ENCODE results near the gene MAMDC2. TPM values are rescaled to one million over a fixed set of nuclear protein-coding genes. Genes with fewer than 3 reads are reported as not detected.

MAMDC2 gene
- polyA plus RNA-seq, 1 experiment: 28.0 TPM

DNA sequence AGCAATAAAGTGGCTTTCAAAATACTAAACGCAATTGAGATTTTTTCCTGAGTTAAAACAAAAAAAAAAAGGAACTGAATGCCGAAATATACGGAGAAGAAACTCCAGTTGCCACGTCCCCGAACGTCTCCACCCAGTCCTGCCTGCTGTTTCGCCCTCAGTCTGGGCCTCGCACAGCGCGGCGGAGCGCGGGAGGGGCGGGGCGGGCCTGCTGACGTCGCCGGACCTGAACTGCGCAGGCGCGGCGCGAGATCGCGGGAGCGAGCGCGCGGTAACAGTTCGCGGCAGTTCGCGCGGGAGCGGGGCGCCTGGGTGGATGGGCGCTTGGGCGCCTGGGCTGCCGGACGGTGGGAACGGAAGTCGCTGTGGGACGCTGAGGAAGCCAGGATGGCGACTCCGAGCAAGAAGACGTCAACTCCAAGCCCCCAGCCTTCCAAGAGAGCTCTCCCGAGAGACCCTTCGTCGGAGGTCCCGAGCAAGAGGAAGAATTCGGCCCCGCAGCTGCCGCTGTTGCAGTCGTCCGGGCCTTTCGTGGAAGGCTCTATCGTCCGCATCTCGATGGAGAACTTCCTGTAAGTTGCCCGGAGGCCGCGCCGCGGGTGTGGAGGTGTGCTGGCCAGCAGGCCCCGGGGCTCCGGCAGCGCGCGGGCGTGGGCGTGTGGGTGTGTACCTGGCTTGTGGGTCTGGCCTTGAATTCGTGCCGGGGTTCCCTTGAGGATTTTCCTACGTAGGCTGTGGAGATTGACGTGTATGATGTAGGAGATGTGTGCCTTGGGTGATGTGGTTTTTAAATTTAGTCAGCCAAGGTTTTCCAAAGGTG lies 215.3 kb downstream of the MAMDC2 start, which contains the start of gene SMC5:
TSS of gene SMC5 (plus strand) at position 287 of the 820 bp plus-strand sequence. CDS start at position 388, 101 bp downstream.
- no peak for DNase-seq (ENCODE audit: low read depth)
- H3K36me3 ChIP-seq (ENCODE audit: control insufficient read depth, insufficient read depth, low read length): peaks cover 5% of the 10 kb centered on the region
- TF ChIP-seq, protein P1, sequence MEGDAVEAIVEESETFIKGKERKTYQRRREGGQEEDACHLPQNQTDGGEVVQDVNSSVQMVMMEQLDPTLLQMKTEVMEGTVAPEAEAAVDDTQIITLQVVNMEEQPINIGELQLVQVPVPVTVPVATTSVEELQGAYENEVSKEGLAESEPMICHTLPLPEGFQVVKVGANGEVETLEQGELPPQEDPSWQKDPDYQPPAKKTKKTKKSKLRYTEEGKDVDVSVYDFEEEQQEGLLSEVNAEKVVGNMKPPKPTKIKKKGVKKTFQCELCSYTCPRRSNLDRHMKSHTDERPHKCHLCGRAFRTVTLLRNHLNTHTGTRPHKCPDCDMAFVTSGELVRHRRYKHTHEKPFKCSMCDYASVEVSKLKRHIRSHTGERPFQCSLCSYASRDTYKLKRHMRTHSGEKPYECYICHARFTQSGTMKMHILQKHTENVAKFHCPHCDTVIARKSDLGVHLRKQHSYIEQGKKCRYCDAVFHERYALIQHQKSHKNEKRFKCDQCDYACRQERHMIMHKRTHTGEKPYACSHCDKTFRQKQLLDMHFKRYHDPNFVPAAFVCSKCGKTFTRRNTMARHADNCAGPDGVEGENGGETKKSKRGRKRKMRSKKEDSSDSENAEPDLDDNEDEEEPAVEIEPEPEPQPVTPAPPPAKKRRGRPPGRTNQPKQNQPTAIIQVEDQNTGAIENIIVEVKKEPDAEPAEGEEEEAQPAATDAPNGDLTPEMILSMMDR (IDR thresholded peaks at IDR 0.05; ENCODE audit: insufficient read depth, low read depth, low read length): no peak
- ChIA-PET POLR2A (interaction anchor here (0.7 kb wide), 1 partner anchor 214 kb away, joined by 8 read pairs; no protein-coding TSS in a partner anchor), CTCF (no interaction called here)
- no peaks in the 10 kb centered on the region for H3K27me3 ChIP-seq (ENCODE audit: control insufficient read depth, insufficient read depth, low read length)
- H3K4me3 ChIP-seq (ENCODE audit: low read depth, low read length): peak within 1 kb of the TSS; percentile 76

DNA sequence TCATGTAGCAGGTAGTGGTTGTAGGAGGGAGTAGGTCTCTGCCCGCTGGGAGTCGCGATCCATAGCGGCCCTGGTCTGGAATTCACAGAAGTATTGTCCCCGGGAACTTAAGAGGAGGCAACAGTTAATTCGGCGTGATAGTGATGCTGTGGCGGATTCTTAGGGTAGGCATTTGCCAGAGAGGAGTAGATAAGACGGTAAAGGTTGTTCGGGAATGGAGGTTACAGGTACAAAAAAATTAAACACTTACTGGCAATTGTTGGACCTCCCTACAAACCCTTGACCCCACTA lies 215.8 kb downstream of the MAMDC2 start:
- ChIA-PET CTCF (interaction anchor here (0.6 kb wide), 1 partner anchor 22 kb away, joined by 3 read pairs; no protein-coding TSS in a partner anchor), POLR2A (no interaction called here)
- DNase-seq (ENCODE audit: low read depth): no peak
- no peaks in the 10 kb centered on the region for H3K27me3 ChIP-seq (ENCODE audit: control insufficient read depth, insufficient read depth, low read length)
- TF ChIP-seq, protein P1 (IDR thresholded peaks at IDR 0.05; ENCODE audit: insufficient read depth, low read depth, low read length): no peak
- peak overlapping the region; percentile 76 for H3K4me3 ChIP-seq (ENCODE audit: low read depth, low read length)
- H3K36me3 ChIP-seq (ENCODE audit: control insufficient read depth, insufficient read depth, low read length): peaks cover 5% of the 10 kb centered on the region

DNA sequence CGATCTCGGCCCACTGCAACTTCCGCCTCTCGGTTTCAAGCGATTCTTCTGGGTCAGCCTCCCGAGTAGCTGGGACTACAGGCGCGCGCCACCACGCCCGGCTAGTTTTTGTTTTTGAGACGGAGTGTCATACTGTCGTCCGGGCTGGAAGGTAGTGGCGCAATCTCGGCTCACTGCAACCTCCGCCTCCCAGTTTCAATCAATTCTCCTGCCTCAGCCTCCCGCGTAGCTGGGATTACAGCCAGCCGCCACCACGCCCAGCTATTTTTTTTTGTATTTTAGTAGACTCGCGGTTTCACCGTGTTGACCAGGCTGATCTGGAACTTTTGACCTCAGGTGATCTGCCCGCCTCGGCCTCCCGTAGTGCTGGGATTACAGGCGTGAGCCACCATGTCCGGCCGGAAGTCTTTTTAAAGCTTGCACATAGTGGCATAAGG lies 216.4 kb downstream of the MAMDC2 start:
- H3K27me3 ChIP-seq (ENCODE audit: control insufficient read depth, insufficient read depth, low read length): no peaks in the 10 kb centered on the region
- TF ChIP-seq, protein P1 (IDR thresholded peaks at IDR 0.05; ENCODE audit: insufficient read depth, low read depth, low read length): no peak
- peaks cover 6% of the 10 kb centered on the region for H3K36me3 ChIP-seq (ENCODE audit: control insufficient read depth, insufficient read depth, low read length)
- no peak for DNase-seq (ENCODE audit: low read depth)
- ChIA-PET CTCF (interaction anchor here (0.6 kb wide), 1 partner anchor 21 kb away, joined by 3 read pairs; no protein-coding TSS in a partner anchor), POLR2A (no interaction called here)
- H3K4me3 ChIP-seq (ENCODE audit: low read depth, low read length): peak overlapping the region; percentile 76

DNA sequence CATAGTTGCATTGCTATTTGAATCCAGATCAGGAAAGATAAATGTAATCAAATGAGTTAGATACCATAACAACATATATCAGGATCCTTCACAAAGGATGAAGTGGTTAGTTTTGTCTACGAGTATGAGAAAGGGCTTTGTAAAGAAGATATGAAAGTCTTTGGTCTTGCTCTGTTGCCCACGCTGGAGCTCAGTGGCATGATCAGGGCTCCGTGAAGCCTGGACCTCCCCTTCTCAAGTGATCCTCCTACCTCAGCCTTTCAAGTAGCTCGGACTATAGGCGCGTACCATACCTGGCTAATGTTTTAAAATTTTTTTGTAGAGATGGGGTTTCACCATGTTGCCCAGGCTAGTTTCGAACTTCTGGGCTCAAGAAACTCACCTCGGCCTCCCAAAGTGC lies 217.0 kb downstream of the MAMDC2 start:
- no peak for DNase-seq (ENCODE audit: low read depth)
- TF ChIP-seq, protein P1 (IDR thresholded peaks at IDR 0.05; ENCODE audit: insufficient read depth, low read depth, low read length): no peak
- POLR2A ChIA-PET: no interaction called here
- CTCF ChIA-PET: no interaction called here
- H3K27me3 ChIP-seq (ENCODE audit: control insufficient read depth, insufficient read depth, low read length): no peaks in the 10 kb centered on the region
- H3K36me3 ChIP-seq (ENCODE audit: control insufficient read depth, insufficient read depth, low read length): peaks cover 6% of the 10 kb centered on the region
- no peak overlapping the region for H3K4me3 ChIP-seq (ENCODE audit: low read depth, low read length)

DNA sequence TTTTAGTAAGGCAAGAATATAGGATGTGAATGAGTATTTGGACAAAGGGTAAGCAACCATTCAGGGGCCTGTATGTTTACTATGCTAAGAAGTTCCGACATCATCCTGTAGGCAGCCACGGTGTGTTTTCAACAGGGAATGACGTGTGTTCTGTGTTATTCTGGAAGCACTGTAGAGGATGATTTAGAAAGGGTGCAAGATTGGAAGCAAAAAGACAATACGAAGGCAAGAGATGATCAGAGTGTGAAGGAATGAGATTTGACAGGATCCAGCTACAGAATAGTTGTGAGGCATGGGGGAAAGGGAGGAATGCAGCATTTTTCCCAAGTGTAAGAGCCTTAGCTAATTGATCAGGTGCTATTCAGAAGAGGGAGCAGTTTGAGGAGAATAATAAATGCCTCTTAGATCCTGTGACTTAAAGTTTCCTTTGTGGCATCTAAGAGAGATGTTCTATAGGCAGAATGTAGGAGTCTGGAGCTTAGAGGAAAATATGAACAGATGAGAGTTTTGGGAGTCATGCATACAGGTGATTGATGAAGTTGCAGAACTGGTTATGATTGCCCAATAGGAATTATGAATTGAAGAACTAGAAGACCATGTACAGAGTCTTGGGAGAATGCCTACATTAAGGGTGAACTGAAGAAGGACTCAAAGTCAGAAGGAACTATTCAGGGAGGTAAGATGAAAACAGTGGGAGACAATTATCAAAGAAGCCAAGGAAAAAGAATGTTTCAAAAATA lies 217.7 kb downstream of the MAMDC2 start:
- ChIA-PET CTCF (interaction anchor here (0.6 kb wide), 1 partner anchor 291 kb away, joined by 3 read pairs; no protein-coding TSS in a partner anchor), POLR2A (interaction anchor here (0.5 kb wide), 1 partner anchor 507 kb away, joined by 3 read pairs; no protein-coding TSS in a partner anchor)
- peaks cover 6% of the 10 kb centered on the region for H3K36me3 ChIP-seq (ENCODE audit: control insufficient read depth, insufficient read depth, low read length)
- H3K4me3 ChIP-seq (ENCODE audit: low read depth, low read length): no peak overlapping the region
- TF ChIP-seq, protein P1 (IDR thresholded peaks at IDR 0.05; ENCODE audit: insufficient read depth, low read depth, low read length): no peak
- H3K27me3 ChIP-seq (ENCODE audit: control insufficient read depth, insufficient read depth, low read length): no peaks in the 10 kb centered on the region
- DNase-seq (ENCODE audit: low read depth): no peak

Data from BJ (cell line).